Measurements from ENCODE around the gene OR14J1.
"Not testable (repeated sequence)": the region's sequence is repeated elsewhere in the genome, so short reads cannot be mapped to it uniquely, and the experiment has no call there.

OR14J1 gene

GRCh38 chr6:29301316-29301715 lies at the start of gene OR14J1:
OR14J1 (plus strand) TSS chr6:29301701; CDS start chr6:29306690, 4,989 bp downstream.
- DNase-seq (ENCODE audit: low spot score), result no peak

GRCh38 chr6:29251736-29252135 lies 49.8 kb upstream of the OR14J1 start:
- DNase-seq (ENCODE audit: low spot score), result no peak

GRCh38 chr6:29255530-29255929 lies 46.0 kb upstream of the OR14J1 start:
- no peak for DNase-seq (ENCODE audit: low spot score)

GRCh38 chr6:29259721-29260120 lies 41.8 kb upstream of the OR14J1 start:
- DNase-seq (ENCODE audit: low spot score), result no peak

GRCh38 chr6:29263001-29263400 lies 38.5 kb upstream of the OR14J1 start:
- DNase-seq (ENCODE audit: low spot score), result no peak

- no peak for DNase-seq (ENCODE audit: low spot score)
These were observed 7.0 kb upstream of the OR14J1 start for GRCh38 chr6:29294499-29294914.

- DNase-seq (ENCODE audit: low spot score), result no peak
These were observed 6.3 kb upstream of the OR14J1 start for GRCh38 chr6:29295181-29295585.

GRCh38 chr6:29295623-29296022 lies 5.9 kb upstream of the OR14J1 start:
- no peak for DNase-seq (ENCODE audit: low spot score)

GRCh38 chr6:29319931-29320330 lies 18.4 kb downstream of the OR14J1 start:
- DNase-seq (ENCODE audit: low spot score), result no peak

- DNase-seq (ENCODE audit: low spot score), result not testable (repeated sequence)
These were observed 21.8 kb downstream of the OR14J1 start for GRCh38 chr6:29323332-29323731.

- DNase-seq (ENCODE audit: low spot score), result no peak
These were observed 24.3 kb downstream of the OR14J1 start for GRCh38 chr6:29325777-29326176.

- no peak for DNase-seq (ENCODE audit: low spot score)
These were observed 31.2 kb downstream of the OR14J1 start for GRCh38 chr6:29332676-29333075.

- no peak for DNase-seq (ENCODE audit: low spot score)
These were observed 34.8 kb downstream of the OR14J1 start for GRCh38 chr6:29336269-29336668.

- DNase-seq (ENCODE audit: low spot score), result no peak
These were observed 43.9 kb downstream of the OR14J1 start for GRCh38 chr6:29345380-29345779.

- not testable (repeated sequence) for DNase-seq (ENCODE audit: low spot score)
These were observed 47.8 kb downstream of the OR14J1 start for GRCh38 chr6:29349348-29349747.

GRCh38 chr6:29354980-29355379 lies 53.5 kb downstream of the OR14J1 start:
- no peak for DNase-seq (ENCODE audit: low spot score)

- DNase-seq (ENCODE audit: low spot score), result no peak
These were observed 54.1 kb downstream of the OR14J1 start for GRCh38 chr6:29355603-29356002.
